Hepatocyte (in vitro differentiated cells): ENCODE data around the gene CDH11.

Source experiments
- CTCF ChIP-seq: fragments of 200-600 bp; sonication (generic); IDR thresholded peaks from 2 replicates; pipeline ENCODE4 v1.5.1; 2016; ENCODE audit warnings: antibody characterized with exemption, mild to moderate bottlenecking; ENCODE audit not compliant: poor library complexity
- EZH2 ChIP-seq: fragments of 200-600 bp; sonication (generic); IDR thresholded peaks from 2 replicates; pipeline ENCODE4 v1.6.1; 2016; ENCODE audit warnings: antibody characterized with exemption, mild to moderate bottlenecking, borderline replicate concordance
- EZH2phosphoT487 ChIP-seq: fragments of 200-600 bp; sonication (generic); IDR thresholded peaks from one replicate; pipeline ENCODE4 v1.6.1; 2018; ENCODE audit warnings: antibody characterized with exemption, mild to moderate bottlenecking, low read depth, moderate library complexity; ENCODE audit not compliant: unreplicated experiment, severe bottlenecking

GRCh38 chr16:64990101-64990500 lies 131.8 kb downstream of the CDH11 start:
- TF ChIP-seq CTCF (no peak), EZH2phosphoT487 (no peak), EZH2 (no peak)
